Measurements from ENCODE around the gene DCDC1.

Gene DCDC1

DNA sequence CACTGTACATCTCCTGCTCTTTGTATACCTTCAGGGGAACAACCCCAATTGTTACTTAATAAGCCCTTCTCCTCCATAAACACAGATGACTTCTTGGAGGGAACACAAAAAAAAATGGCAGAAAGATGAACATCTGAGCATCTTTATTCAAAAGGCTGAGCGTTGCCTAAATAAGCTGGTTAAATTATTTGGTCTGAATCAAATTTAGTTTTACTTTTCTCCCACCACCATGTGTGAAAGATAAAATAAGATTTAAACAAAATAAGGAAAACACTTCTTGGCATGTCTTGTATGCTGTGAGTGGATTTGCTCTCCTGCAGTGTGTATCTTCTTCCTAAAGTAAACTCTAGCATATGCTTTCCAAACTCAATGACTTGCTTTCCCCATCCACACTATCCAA is 137.9 kb downstream of the DCDC1 start:
- no peak for DNase-seq (ENCODE audit: low spot score)

DNA sequence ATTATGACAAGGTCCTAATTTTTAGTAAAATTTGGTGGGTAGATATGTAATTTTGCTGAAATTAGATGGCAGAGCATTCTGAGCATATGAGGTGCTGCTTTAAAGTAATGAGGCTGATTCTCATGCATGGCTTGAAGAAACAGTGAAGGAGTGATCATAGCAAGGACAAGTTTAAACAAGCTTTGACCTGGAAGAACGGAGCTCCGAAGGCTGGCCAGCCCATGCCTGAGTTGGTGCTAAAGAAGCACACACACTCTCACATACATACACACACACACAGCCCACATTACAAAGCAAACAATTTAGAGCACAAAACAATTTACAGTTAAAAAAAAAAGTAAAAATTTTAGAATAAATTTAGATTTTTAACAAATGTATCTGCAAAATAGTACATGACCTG is 150.7 kb downstream of the DCDC1 start:
- no peak for DNase-seq (ENCODE audit: low spot score)

DNA sequence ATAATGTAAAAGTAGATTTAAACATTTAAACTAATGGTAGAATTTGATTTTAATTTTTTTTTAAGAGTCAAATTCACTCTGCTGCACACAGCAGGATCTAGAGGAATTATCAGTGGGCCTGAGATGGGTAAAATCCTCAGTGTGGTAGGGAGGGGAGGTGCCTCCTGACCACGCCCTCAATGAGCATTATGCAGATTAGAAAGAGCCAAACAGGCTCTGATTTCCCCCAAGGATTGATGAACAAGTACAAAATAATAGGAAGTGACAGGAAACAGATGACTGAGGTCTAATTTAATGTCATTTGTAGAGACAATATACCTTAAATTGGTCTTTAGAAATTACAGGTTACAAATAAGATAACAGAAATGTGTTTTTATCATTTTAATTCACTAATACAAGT is 155.2 kb downstream of the DCDC1 start:
- DNase-seq (ENCODE audit: low spot score): no peak

DNA sequence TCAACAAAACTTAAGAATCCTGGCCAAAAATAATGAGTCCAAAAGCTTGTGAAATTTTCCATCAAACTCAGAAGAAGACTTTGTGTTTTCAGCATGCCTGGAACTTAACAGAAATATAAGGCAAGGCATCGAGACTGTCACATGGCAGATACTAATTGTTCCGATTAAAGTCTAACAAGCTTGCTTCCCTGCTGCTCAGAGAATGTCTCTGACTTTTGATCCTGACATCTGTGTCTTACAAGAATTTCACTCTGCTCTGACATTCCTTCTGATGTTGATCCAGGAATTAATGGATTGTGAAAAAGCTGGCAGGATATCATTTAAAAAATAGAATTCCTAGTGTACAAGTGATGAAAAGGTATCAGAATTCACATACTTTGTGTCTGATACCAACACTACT is 170.2 kb downstream of the DCDC1 start:
- no peak for DNase-seq (ENCODE audit: low spot score)

DNA sequence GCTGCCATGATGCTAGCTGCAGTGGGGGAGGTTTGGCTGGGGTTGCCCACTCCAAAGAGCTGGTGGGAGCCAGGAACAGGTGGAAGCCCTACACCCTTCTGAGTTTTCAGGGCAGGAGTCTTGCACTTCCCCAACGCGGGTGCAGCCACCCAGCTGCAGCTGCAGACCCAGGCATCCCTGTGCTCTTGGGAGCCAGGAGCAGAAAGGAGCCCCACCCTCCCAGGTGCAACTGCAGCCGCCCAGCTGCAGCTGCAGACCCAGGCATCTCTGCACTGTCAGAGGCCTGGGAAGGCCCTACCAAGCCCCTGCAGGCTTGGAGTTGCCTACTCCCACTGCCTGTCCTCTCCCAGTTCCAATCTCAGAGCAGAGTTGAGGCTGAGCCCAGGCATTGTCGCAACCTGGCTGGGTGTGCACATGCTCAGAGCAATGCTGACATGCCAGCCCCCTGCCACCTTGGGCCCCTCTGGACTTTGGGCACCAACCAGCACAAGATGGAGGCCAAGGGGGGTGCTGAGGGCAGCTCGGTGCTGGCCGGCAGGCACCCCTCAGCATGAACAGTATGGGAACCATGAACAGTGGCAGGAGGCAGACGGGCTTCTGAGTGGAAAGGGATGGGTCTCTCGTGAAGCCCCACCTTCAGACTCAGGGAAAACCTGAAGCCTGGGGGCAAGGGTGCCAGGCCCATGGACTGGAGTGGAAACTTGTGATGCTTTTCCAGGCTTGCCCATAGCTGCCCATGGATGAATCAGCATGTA is 195.4 kb downstream of the DCDC1 start:
- DNase-seq (ENCODE audit: low spot score): no peak

DNA sequence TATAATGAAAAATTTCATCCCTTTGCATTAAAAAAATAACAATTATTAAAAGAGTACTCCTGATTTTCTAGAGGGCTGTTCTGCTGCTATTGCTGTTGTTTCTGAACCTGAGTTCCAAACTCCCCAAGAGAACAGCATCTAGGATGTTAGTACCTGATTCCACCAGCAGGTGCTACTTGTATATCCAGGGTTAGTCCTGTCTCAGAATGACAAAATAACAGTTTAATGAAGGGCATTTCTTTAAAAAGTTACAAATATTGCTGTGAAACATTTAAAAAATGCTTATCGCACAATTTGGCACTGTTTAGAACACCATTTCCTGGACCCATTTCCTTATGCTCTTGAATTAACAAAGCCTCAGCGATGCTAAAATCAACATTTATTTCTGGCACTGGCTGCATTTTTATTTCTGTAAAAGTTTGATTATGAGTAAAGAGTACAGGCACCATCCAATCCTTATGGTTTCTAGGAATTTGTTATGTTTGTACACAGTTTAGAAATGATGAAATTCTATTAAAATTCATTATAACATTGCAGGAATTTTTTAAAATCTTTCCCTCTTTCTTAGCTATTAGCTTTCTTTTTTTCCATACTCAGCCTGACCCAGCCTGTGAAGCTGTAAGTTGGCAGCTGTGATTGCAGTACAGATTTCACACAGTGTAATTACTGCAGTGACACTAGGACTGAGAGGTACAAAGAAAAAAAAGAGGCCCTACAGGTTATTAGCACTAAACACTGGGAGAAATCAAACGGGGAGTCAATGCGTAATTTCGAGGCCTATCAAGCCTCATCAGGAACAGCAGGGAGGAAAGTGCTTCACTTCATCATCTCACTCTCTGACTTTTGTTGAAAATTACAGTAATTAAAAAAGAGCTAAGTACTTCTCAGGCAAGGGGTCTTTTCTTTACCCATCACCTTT is 208.8 kb downstream of the DCDC1 start:
- no peak for DNase-seq (ENCODE audit: low spot score)

DNA sequence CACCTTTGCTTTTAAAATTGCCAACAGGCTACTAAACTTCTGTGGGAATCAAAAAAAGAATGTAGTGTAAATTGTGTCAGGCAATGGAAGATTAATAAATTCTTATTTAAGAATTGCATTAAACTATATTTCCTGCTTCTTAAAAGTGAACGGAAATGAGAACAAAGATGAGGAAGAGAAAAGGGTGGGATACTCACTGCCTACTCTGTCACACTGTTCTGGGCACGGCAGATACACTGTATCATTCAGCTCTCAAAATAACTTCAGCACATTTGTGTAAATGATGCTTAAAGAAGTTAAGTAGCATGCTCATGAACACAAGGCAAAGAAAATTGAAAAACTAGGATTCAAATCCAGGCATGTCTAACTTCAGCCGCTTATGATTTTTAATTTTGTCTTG is 218.7 kb downstream of the DCDC1 start:
- DNase-seq (ENCODE audit: low spot score): no peak

DNA sequence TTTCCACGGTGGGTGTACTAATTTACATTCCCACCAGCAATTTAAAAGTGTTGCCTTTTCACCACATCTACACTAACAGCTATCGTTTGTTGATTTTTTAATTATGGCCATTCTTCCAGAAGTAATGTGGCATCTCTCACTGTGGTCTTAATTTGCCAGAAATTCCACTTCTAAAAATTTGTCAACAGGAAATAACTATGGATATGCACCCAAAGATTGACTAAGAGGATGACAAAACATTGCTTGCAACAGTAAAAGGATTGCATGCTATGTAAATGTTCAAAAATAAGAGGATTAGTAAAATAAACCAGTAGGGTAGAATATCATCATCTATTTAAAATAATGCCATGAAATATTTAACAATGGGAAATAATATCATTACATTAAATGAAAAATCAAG is 219.5 kb downstream of the DCDC1 start:
- DNase-seq (ENCODE audit: low spot score): no peak

DNA sequence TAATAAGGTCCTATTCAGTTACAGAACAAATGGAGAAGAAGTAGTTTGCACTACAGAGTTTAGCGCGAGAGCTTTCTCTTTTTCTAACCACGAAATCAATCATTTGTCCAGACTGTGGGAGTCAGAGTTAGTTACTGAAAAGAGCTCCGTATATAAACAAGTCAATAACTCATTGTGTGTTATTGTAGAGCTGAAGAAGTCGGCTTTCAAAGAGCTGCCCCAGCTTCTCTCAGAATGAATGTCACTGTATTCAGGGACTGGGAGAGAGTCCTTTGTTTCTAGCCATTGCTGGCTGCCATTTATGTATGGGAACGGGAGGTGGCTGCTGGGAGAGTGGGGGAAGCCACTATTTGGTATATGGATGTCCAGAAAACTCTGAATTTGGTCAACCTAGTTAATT is 227.8 kb downstream of the DCDC1 start:
- peak; percentile 90 for DNase-seq (ENCODE audit: low spot score)

DNA sequence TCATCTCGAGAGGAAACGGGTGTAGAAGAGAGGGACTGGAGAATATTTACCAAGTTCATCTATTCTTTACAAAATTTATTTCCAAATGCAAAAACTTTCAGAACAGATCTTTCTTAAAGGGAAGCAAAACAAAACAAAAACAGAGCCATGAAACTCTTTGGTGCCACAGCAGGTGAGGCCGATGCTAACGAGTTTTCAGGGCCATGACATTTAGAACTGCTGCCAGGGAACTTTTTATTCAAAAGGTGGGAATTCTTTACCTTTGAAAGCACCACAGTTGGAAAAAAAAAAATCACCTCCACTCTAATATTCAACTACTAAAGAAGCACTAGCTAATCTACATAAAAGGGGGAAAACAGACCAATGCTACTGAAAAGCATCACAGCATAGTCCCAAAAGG is 230.1 kb downstream of the DCDC1 start:
- no peak for DNase-seq (ENCODE audit: low spot score)

DNA sequence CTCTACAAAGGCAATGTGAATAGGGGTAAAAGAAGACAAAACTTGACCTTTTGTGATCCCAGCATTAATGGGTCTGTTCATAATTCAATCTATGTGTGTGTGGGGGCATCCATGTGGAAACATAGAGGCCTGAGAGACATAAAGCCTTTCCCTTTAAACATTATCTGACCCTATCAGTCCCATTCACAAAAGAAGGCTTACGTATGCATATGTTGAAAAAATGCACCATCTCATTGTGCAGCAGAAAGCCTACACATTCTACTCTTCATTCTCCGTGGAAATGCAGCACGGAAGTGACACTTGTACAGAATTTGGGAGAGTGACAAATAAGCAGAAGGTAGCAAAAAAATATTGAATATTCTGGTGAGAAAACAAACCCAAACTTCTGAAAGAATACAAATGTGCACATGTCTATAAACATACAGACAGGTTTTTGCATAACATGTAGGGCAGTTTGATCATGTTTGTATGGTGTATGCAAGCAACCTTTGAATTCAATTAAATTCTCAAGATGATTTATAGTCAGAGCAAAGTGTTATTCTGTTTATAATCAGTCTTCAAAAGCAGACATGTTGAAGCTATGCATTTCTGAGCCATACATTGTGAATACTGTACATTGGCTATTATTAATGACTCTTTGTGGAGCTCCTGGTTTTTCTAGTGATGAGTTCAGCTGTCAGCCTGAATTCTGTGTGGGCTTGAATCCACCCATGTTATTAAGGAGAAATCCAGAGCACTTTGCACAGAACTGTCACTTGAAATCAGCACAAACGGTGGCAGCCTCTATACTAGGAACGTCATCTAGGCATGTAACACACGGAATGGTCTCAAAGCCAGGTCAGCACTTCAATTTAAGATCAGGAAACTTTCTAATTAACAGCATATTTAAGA is 236.8 kb downstream of the DCDC1 start:
- no peak for DNase-seq (ENCODE audit: low spot score)

DNA sequence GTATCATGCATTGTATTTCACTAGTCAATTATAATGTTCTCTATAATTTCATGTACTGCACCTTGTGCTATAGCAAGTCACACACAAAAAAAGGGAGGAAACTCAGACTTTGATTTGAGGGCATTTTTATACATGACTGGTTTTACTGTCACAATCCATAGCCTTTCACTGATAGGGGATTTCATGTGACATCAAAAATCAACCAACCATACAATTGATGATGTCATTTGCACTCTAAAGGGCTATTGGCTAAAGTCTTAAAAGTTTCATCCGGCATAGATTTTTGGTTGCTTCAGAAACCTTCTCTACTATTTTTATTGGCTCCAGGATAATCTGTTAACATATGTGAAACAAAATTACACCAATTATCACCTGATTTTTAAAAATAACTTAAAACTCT is 237.8 kb downstream of the DCDC1 start:
- no peak for DNase-seq (ENCODE audit: low spot score)

DNA sequence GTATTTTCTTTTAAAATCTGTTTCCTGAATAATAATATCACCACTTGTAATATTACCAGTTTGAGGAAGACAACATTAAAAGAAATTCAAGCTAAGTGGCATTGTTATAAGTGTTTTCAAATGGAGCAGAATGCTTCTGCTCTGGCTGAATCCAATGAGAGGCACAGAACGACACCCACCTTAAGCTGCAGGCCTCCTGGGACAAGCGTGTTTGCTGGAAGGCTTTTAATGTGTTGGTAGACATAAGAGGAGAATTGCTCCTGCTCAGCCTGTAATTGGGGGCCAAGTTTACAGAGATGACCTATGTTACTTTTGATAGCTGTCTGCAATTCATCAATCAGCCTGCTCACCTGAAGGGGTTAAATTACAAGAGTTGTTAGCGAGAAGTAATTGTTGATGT is 242.2 kb downstream of the DCDC1 start:
- no peak for DNase-seq (ENCODE audit: low spot score)

DNA sequence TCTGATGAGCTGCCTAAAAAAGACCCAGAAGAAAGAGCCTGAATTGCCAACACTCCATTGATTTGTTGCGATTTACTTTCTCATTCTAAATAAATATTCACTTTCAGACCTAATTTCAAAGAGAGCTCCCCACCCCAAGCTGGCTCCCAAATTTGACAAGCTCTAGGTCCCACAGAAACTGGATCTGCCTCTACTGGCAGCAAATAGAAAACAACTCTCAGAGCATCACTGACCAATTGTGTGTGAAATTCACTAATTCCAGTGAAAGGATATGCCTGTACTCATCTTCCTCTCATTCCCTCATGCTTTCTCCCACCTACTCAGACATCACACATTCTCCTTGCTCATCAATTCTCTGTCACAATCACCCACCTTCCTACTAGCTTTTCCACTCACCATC is 249.1 kb downstream of the DCDC1 start:
- no peak for DNase-seq (ENCODE audit: low spot score)

DNA sequence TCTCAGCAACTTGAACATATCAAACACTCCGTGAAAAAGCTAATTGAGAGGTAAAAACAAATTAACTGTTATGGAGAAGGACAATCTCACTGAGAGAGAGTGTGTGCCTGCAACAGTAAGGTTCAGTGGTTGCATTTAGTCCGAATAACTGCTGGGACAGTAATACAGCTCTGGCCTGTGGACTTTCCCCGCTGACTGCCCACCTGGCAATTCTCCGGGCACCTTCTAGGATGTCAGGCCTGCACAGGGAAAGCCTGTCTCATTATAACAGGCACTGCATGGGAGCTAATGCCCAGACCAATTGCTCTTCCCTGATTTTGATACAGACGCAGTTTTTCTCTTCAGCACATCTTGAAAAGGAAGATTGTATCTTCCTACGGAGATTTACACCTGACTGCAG is 251.0 kb downstream of the DCDC1 start:
- no peak for DNase-seq (ENCODE audit: low spot score)

DNA sequence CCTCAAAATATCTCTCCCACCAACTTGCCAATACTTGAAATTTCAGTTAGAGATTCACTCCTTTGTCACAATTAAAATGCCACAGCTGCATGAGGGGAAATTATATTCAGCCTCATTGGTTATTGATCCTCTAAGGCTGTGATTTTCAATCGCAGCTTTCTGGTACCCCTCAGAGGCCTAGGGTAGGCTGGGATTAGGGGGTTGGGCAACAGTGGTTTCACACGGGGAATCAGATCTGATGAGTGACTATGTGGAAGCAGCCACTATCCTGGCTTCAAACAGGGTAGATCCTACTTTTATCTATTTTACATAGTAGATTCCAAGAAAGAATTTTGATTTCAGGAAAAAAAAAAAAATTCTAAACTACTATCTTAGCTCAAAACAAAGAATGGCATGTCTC is 252.5 kb downstream of the DCDC1 start:
- DNase-seq (ENCODE audit: low spot score): no peak

DNA sequence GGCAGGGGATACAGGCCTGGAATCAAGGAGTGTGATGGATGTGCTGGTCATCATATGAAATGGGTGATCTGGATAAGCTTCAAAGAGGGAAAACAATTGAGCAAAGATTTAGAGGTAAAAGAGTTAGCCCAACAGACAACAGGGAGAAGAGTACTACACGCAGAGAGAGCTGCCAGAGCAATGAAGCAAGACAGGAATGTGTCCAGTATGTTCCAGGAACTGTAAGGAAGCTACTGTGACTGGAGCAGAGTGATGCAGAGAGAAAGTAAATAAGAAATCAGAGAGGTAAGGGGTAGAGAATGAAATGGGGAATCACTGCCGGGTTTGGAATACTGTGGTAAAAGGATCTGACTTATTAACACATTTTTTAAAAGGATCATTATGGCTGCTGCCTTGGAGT is 255.1 kb downstream of the DCDC1 start:
- DNase-seq (ENCODE audit: low spot score): no peak

DNA sequence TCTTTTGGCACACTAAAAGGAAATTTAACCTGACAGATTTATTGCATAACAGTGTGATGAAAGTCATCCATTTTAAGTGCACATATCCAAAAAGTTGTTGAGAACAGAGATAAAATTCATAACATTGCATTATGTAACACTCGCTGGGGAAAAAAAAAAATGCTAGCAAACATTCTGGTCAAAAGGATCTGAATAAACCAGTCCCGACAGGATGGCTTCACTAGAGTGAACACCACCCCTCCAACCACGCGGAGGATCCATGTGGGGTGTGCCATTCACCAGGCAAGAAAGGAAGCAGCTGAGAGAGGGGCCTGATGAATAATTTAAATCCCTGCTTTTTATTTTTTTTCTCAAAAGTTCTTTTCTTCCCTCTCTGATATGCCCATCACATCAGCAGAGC is 258.7 kb downstream of the DCDC1 start:
- no peak for DNase-seq (ENCODE audit: low spot score)

DNA sequence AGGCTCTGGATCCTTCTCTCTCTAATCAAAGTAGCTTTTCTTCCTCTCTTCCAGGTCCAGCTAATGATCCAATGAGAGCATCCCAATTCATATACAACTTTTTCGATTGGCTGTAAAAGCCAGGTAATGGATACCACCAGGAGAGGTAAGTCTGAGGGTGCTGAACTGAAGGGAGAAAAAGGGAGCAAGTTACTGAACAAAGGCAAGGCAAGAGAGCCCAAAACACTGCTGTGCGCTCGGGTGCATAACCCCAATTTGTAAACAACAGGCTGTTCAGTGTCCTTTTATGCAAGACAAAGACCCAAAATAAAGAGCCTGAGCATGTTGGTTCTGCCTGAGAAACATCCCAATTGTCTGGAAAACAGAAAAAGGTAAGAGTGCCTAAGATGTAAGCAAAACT is 260.1 kb downstream of the DCDC1 start:
- DNase-seq (ENCODE audit: low spot score): no peak

DNA sequence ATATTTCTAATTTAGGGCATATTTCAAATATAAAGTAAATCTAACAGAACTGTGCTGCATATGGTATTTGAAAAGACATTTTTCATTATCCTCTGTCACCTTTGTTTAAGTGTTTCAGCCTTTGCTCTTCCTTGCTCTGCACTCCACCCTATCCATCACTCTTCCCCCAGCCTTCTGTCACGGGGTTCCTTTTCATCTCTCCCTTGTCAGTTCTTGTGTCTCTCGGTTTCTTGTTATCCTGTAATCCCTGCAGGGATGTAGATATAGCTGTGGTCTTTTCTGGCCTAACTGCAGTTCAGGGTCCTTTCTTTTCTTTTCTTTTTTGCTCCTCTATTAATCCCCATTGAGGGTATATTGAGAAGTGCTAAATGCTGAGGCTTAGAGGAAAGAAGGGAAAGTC is 261.9 kb downstream of the DCDC1 start:
- DNase-seq (ENCODE audit: low spot score): no peak

DNA sequence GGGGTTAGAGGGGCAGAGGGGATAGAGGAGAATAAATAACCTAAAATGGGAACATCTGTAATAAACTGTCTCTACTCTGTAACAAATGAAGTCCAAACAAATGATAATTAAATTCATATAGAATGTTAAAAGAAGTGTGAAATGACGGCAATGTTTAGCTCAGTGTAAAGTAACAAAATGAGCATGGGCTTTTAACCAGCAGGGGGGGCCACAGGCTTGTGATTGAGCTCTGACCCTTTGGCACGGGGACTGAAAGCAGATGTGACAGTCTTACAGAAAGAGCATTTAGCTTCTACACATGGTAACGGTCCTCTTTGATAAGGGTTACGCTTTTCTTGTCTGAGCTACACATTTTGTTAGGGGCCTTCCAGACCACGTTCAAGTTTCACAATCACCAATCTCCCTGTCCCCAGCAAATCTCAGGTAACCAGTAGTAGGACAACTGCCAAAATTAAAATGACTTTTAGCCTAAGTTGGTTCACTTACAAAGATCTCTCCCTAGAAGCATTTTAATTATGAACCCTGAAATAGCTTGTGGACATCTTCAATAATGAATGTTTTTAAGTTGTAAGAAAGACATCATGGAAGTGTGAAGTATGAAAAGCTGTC is 262.5 kb downstream of the DCDC1 start:
- peak; percentile 68 for DNase-seq (ENCODE audit: low spot score)

DNA sequence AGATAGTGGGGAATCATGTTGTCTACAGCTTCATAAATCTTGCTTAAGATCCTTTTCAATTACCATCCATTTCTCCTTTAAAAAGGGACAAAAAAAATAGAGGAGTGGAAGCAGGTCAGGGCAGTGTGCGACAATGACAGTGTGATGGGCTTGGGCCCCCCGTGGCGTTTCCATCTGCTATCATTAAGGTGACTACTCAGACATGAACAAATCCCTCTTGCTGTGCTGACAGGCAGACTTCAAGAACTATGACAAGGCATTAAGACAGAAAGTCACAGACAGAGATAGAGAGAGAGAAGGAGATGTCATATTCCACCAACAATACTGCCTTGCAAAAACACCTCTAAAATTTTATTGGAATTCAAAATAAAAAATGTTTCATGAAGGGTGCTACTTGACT is 263.2 kb downstream of the DCDC1 start:
- no peak for DNase-seq (ENCODE audit: low spot score)
